ENCODE results near the gene PI4KA.
"Not testable (repeated sequence)": the region's sequence is repeated elsewhere in the genome, so short reads cannot be mapped to it uniquely, and the experiment has no call there.

PI4KA gene

DNA sequence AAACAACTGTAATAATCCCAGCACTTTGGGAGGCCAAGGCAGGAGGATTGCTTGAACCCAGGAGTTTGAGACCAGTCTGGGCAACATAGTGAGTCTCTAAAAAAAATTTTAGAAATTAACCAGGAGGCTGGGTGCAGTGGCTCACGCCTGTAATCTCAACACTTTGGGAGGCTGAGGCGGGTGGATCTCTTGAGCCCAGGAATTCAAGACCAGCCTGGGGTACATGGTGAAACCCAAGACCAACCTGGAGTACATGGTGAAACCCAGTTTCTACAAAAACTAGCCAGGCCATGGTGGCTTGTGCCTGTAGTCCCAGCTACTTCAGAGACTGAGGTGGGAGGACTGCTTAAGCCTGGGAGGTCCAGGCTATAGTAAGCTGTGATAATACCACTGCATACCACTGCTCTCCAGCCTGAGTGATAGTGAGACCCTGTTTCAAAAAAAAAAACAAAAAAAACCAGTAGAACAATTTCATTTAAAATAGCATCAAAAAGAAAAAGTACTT lies 11.2 kb downstream of the PI4KA start:
- no peak for DNase-seq (ENCODE audit: low spot score)

DNA sequence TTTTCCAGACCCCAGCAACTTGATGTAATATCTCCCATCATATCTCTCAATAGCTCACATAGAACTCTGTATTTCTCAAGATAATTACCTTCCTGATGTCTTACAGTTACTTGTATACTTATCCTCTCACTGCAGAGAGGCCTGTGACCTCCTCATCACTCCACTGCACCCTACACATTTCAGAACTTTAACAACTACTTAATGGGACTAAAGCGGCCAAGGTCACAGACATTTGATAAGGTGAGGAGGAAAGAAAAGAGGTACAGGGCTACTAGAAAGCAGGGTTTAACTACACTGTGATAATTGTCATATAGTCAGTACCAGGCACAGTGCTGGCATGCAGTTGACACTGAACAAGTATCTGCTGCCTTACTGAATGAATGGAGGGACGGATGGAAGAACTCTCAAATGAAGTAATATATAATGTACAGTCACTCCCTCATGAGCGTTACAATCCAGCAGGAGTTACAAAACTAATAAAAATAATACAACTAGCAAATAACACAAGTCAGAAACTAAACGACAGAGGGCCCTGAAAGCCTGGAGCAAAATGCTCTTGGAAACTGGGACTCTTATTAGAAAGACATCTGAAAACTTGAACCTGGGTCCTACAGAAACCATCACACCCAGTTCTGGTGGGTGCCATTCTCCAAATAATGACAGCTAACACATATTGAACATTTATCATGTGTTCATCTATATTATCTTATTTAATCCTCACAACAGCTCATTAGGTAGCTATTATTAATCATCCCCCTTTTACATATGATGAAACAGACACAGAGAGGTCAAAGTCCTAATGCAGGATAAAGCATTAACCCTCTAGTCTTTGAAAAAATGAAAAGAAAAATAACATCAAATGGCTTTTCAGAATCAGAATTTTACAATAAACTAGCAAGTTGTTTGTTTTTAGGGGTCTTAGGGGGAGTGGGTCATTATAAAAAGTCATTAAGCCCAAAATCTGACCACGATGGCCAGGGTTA lies 14.3 kb downstream of the PI4KA start:
- no peak for DNase-seq (ENCODE audit: low spot score)

DNA sequence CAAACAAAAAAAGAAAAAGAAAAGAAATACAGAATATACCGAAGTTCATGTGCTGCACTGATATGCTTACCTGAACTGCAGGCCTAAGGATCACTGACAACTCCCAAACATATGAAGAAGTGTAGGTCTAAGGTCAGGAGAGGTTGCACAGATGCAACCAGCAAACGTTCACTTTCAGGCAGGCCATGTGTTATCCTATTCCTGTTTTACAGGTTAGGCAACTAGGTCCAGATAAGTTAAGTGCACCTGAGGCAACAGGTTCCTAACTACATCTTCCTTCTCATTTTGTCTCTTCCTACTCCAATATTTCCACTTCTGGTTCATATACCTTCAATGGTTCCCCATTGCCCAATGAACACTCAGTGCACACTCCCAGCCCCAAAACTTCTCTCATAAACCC lies 15.1 kb downstream of the PI4KA start:
- no peak for DNase-seq (ENCODE audit: low spot score)

DNA sequence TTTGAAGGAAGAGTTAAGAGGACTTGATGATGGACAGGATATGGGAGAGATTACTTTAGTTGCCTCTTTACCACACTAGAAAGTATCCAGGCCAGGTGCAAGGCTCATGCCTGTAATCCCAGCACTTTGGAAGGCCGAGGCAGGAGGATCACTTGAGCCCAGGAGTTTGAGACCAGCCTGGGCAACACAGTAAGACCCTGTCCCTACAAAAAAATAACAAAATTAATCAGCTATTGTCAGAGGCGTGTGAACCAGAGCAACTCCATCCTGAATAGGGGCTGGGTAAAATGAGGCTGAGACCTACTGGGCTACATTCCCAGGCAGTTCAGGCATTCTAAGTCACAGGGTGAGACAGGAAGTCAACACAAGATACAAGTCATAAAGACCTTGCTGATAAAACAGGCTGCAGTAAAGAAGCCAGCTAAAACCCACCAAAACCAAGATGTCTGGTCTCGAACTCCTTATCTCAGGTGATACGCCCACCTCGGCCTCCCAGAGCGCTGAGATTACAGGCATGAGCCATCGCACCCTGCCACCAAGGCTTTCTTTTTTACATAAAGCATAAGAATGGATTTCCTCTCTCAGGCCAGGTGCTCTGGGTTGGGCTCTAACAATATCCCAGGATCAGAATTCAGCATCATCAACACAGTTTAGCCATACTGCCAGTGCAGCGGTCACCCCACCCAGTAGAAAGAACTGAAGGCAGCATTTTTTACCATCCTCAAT lies 17.8 kb downstream of the PI4KA start:
- no peak for DNase-seq (ENCODE audit: low spot score)

DNA sequence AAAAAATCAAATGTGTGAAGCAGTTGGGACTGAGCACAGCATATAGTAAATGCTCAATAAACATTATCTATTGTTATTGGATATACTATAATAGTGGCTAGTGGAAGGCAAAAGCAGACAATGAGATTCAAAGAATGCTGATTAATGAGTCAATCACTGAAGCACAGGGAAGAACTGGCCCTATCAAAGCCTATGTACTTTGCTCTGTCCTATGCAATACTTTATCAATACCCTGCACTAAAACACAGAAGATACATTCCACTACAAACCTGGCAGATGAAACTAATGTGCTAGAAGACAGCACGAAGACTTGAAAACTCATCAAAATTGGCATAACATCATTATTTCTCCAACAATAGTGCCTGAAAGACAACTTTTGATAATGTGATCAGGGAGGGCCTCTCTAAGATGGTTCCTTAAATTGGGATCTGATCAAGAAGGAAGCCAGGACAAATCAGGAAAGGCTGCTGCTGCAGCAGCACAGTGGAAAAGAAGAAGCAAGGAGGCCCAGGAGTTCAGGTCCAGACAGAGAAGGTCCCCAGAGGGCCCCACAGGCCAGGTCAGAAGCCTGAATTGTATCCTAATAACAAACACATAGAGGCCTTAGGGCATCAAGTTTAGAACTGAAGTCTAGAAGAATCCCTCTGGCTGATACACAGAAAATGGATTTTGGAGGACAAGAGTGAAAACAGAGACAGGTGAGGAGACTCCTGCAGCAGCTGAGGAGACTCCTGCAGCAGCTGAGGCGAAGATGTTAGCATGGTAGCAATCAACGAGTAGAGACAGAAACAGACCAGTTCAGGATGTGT lies 18.6 kb downstream of the PI4KA start:
- no peak for DNase-seq (ENCODE audit: low spot score)

DNA sequence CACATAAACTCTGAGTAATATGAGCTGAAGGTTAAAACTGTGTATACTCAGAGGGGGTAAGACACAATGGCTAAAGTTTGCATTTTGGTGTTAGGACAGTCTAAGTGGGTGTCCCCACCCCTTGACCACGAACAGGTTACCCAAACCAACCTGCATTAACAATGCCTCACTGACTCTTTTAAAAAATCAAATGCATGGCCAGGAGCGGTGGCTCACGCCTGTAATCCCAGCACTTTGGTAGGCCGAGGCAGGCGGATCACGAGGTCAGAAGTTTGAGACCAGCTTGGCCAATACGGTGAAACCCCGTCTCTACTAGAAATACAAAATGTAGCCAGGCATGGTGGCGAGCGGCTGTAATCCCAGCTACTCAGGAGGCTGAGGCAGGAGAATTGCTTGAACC lies 19.3 kb downstream of the PI4KA start:
- not testable (repeated sequence) for DNase-seq (ENCODE audit: low spot score)

DNA sequence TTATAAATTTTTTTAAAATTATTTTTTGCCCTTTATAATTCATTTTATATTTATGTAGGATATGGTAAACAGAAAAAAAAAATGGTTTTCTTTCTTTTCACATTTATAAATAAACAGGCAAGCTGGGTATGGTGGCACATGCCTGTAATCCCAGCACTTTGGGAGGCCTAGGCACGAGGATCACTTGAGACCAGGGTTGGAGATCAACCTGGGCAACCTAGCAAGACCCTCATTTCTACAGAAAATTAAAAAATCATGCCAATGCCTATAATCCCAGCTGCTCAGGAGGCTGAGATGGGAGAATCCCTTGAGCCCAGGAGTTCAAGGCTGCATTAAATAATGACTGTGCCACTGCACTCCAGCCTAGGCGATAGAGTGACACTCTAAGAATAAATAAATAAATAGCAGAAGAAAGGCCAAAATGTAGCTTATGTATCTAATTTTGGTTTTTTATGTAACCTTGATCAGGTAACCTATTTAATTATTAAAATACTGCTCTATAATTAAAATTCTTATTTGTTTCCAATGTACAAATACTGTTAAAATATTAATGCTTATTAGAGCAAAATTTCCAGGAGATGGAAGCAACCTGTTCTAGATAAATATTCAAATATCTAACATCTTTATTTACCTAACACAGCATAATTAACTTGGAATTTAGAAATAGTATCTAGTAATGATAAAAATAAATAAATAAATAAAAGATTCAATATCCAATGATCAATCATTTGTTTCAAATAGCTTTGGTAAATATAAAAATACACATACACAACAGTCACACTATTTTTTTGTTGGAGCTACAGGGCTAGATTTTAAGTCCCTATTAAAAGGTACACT lies 21.4 kb downstream of the PI4KA start:
- DNase-seq (ENCODE audit: low spot score) = no peak

DNA sequence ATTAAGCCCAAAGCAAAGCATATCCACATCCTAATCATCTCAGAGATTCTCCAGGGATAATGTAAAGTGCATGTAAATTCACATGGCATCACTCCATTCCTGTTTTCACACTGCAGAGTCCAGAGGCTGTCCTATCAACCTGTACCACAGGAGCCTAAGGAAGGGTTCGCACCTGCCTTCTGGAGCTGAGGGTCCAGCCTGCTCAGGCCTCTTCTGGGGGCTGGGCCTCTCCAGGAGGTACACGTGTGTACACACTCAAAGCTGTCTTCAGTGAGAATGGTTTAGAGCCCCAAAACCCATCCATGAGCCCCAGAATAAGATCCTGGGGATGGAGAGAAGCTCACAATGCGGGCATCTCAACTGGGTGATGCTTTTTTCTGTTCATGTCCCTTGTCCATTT lies 23.9 kb downstream of the PI4KA start:
- DNase-seq (ENCODE audit: low spot score) = no peak

DNA sequence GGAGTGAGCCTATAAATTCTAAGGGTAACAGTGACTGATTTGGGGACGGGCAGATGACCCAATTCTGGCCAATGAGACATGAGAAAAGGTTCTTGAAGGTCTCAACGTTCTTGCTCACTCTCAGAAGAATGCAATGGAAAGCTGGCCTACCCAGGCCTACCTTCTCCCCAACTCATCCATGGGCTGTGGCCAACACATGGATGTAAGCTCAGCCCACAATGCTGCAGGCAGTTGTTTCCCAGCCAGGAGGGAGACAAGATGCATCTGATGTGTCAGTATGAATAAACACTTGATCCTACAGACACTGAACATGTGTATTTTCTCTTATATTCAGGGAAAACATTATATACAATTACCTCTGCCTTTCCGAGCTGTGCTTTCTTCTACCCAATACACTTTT lies 24.4 kb downstream of the PI4KA start:
- DNase-seq (ENCODE audit: low spot score) = no peak

DNA sequence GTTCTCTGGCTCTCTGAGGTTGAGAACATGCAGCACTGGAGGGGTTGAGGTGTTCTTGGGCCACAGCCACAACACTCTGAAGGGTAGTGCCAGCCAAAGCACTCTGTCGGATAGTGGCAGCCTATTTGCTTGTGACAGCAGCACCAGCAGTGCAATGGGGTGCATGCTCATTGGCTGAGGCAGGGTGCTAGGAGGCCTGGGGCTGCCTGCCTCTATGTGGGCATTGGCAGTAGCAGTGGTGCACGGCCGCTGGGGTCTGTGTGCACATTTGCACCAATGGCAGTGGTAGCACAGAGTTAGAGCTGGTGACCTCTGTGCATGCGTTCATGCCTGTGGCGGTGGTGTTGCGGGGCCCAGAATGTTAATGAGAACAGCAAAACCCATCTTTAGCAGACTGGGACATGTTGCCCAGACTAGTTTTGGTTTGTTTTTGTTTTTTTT lies 25.4 kb downstream of the PI4KA start:
- no peak for DNase-seq (ENCODE audit: low spot score)

DNA sequence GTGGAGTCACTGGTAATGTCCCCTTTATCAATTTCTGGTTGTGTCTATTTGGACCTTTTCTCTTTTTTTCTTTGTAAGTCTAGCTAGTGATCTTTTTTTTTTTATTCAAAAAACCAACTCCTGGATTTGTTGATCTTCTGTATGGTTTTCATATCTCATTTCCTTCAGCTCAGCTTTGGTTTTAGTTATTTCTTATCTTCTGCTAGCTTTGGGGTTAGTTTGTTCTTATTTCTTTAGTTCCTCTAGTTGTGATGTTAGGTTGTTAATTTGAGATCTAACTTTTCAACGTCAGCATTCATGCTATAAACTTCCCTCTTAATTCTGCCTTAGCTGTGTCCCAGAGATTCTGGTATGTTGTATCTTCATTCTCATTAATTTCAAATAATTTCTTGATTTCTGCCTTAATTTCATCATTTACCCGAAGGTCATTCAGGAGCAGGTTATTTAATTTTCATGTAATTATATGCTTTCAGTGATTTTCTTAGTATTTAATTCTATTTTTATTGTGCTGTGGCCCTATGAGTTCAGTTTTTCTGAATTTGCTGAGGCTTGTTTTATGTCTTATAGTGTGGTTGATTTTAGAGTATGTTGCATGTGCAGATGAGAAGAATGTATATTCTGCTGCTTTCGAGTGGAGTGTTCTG lies 29.0 kb downstream of the PI4KA start:
- no peak for DNase-seq (ENCODE audit: low spot score)

DNA sequence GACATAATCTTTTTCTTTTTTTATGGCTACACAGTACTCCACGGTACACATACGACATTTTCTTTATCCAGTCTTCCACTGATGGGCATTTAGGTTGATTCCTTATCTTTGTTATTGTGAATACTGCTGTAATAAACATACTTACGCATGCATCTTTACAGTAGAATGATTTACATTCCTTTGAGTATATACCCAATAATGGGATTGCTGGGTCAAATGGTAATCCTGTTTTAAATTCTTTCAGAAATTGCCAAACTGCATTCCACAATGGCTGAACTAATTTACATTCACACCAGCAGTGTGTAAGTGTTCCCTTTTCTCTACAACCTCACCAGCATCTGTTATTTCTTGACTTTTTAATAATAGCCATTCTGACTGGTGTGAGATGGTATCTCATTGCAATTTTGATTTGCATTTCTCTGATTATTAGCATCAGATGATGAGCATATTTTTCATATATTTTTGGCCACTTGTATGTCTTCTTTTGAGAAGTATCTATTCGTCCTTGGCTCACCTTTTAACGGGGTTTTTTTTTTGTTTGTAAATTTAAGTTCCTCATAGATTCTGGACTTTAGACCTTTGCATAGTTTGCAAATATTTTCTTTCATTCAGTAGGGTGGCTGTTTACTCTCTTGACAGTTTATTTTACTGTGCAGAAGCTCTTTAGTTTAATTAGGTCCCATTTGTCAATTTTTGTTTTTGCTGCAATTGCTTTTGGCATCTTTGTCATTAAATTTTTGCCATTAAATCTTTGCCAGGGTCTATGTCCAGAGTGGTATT lies 32.0 kb downstream of the PI4KA start:
- not testable (repeated sequence) for DNase-seq (ENCODE audit: low spot score)

DNA sequence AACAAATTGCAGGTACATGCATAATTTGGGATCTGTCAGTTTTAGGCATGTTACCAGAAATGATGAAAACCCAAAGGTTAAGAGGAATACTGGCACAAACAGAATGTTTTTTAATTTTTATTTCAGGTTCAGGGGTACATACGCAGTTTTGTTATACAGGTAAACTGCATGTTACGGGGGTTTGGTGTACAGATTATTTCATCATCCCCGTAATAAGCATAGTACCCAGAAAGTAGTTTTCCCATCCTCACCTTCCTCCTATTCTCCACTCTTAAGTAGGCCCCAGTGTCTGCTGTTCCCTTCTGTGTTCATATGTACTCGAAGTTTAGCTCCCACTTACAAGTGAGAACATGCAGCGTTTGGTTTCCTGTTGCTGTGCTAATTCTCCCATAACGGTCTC lies 33.0 kb downstream of the PI4KA start:
- DNase-seq (ENCODE audit: low spot score) = no peak

DNA sequence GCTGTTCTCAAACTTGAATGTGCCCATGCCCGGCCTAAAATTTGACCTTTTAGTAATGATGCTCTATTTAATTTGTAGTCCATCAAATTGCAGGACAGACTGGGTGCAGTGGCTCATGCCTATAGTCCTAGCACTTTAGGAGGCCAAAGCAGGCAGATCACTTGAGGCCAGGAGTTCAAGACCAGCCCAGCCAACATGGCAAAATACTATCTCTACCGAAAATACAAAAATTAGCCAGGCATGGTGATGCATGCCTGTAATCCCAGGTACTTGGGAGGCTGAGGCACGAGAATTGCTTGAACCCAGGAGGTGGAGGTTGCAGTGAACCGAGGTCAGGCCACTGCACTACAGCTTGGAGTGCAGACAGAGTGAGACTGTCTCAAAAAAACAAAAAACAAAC lies 33.4 kb downstream of the PI4KA start:
- not testable (repeated sequence) for DNase-seq (ENCODE audit: low spot score)

DNA sequence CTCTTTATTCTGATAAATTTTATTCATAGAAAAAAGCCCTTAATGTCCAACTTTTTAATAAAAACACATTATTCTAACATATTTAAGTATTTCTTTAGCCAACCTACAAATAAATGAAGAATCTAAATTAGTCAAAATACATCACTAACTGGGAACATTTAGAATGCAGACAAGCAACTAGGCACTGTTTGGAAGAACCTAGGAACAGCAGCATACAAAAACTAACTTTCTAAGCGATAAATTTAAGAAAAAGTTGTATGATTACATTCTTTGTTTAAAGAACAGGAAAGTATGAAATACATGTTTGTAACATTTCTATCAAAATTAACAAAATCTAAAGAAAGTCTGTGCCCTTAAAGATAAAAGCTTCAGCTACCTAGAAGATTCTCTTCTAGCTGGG lies 35.3 kb downstream of the PI4KA start:
- no peak for DNase-seq (ENCODE audit: low spot score)

DNA sequence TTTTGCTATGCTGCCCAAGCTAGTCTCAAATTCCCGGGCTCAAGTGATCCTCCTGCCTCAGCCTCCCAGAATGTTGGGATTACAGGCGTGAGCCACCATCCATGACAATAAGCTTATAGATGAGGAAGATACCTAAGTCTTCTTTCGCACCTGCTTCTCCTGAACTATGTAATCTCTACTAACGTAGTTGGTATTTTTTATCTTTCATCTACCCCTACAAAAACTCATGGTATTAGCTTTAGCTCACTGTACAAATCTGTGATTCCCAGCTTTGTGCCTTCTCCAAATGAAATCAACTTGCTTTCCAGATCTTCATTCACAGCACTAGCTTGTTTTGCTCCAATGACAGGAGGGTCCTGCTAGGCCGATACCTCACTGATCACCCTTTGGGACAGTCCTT lies 36.4 kb downstream of the PI4KA start:
- no peak for DNase-seq (ENCODE audit: low spot score)

DNA sequence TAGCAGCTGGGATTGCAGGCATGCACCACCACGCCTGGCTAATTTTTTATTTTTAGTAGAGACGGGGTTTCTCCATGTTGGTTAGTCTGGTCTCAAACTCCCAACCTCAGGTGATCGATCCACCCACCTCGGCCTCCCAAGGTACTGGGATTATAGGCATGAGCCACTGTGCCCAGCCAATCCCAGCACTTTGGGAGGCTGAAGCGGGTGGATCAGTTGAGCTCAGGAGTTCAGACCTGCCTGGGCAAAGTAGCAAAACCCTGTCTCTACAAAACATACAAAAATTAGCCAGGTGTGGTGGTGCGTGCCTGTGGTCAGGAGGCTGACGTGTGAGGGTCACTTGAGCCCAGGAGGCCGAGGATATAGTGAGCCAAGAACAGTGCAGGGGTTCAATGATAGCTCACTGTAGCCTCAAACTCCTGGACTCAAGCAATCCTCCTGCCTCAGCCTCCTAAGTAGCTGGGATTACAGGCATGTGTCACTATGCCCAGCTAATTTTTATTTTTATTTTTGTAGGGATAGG lies 36.8 kb downstream of the PI4KA start:
- not testable (repeated sequence) for DNase-seq (ENCODE audit: low spot score)

DNA sequence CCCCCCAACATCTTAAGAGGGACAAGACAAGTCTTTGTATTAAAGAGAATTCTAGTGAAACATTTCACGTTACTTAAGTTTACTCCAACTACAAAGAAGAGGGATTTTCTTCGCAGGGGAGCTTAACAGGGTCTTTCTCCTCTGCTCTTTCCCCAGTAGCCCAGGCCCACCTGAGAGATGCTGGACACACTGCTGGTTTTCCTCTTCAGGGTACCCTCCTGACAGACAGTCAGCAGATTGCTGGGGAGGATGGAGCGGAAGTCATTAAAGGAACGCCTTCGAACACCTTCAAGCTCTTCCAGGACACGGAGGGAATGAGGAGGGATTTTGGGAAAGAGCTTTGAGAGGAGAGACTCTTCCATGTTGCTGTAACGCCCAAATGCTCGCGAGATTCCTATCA lies 39.1 kb downstream of the PI4KA start:
- DNase-seq (ENCODE audit: low spot score) = no peak

DNA sequence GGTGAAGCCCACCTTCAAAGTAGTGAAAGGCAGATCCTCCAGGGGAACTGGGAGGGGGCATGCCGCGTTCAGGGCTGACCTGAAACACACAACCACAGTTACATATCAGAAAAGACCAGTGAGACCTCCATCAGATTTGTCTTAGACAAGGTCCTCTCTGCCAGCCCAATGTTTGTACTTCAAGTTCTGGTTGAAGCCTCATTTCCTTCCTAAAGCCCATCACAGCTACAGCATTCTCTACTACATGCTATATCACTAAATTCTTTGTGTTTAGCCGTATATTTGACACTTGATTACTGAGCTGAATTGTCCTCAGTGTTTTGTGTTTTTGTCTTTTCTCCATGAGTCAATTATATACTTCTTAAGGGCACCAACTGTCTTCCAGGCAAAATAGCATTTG lies 40.1 kb downstream of the PI4KA start:
- DNase-seq (ENCODE audit: low spot score) = no peak

DNA sequence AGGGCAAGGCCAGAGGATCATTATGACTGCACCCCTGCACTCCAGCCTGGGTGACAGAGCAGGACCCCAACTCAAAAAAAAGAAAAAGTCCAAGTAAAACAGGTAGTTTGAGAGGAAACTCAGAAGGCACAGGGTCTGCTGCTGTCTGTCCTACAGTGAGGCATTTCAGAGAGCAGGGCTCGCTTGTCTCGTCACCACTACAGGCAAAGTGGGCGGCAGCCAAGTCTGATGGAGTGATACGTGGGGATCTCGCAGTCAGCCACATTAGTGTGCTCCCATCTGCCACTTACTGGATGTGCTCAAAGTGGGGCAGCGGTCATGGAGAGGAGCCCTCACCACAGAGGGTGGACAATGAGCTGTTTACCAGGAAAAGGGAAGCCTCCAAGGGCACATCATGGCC lies 42.1 kb downstream of the PI4KA start:
- no peak for DNase-seq (ENCODE audit: low spot score)
